HG02852 (cell line): ENCODE data around the gene GPR84.

ENCODE experiments used
- ATAC-seq: cut with Tn5 transposase; IDR thresholded peaks from one replicate; pipeline ENCODE4 v1.9.1; 2021; ENCODE audit warnings: mild to moderate bottlenecking, moderate library complexity; ENCODE audit not compliant: unreplicated experiment

Gene GPR84

GRCh38 chr12:54375259-54375579, 10.9 kb upstream of the GPR84 start:
- no peak for ATAC-seq

- no peak for ATAC-seq
Observed at GRCh38 chr12:54374562-54375258, 10.4 kb upstream of the GPR84 start.

DNA sequence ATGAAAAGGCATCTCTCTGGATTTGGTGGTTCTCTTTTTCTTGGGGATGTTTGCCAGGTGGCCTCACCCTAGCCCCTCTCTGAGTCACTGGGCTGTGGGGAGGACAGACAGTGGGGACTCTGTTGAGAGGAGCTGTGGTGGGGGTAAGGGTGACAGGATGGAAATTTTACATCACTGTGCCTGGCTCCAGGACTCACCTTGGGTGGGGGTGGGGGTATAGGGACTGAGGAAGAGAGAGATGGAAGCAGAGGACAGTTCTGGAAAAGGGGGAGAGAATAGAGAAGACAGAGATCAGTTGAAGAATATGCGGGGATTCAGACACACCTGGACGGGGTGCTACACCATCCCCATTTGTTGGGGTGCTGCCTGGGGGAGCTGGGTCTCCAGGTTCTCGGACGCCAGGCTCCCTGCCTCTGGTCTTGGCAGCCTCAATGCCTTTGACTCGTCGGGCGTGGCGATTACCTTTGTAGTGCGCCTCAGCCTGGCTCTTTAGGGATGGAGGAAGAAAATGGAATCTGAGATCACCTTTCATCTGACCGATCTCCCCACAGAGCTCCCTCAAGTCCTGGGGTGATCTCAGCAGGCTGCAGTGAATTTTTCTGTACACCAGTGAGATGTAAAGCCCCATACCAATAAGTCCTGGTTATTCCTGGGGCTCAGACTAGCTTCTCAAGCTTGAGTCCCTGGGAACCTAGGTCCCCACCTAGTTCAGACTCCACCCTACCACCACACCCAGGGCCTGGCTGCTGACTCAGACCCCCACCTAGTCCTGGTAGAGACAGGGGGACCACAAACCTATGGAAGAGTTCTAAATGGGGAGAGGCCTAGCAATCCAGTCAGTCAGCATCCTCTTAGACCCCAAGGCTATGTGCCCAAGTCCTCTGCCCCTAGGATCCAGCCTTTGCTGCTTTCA, 9.6 kb upstream of the GPR84 start:
- no peak for ATAC-seq

DNA sequence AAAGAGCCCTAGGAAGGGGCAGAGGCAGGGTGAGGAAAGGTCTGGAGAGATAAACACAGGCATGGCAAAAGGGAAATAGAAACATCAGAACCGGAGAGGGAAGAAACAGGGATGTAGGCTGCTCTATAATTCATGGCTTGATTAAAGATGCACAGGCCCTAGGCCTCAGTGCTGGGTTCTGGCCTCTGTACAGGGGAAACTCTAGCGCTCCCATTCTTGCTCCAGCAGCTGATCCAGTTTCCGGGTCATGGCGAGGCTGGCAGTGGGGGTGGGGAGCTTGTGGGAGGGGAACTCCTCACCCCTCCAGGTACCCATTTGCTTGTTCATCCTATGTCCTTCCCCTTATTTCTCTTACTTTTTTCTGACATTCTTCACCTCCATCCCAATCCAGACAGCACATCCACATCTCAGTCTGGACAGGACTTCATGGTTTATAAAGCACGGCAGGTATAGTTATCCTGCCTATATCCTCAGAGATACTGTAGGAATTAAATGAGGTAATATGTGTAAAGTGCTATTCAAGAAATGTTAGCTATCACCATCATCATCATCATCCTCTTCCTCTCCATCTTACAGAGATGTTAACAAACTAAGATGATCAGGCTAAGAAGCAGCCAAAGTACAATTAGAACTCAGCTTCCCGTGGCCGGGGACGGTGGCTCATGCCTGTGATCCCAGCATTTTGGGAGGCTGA, 8.0 kb upstream of the GPR84 start:
- ATAC-seq: no peak

DNA sequence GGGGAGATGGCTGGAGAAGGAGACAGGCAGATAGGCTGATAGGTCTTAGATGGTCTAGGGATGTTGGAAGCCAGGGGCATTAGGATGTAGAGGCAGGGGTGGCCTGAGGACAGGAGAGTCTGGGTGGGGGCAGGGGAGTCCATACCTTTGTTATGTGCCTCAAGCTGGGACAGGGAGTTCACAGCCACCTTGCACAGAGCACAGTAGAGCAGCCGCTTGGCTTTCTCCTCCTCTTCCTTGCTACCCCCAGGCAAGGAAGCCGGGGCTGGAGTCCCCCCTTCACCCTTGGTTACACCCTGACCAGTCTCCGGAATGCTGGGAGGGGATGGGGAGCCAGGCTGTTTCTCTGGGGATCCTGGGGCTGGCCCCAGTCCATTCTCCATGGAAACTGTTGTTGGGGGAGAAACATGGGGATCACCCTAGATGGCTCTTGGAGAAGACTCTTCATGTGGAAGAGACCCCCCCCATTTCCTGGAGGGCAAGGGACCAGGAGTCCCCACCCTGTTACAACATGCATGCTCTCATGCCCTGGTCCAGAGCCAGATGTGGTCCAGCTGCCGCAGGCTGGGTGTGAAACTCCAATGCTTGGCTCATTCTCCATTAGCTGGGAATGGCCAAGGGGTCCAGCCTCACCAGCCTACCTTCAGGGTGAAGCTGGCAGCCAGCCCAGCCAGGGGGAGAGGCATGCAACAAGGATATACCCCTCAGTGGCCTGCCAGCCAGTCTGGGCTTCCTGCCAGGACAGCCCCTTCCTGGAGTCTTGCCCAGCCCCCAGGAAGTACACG, 7.2 kb upstream of the GPR84 start:
- ATAC-seq: no peak

- no peak for ATAC-seq
Observed at GRCh38 chr12:54370171-54370730, 6.0 kb upstream of the GPR84 start.

DNA sequence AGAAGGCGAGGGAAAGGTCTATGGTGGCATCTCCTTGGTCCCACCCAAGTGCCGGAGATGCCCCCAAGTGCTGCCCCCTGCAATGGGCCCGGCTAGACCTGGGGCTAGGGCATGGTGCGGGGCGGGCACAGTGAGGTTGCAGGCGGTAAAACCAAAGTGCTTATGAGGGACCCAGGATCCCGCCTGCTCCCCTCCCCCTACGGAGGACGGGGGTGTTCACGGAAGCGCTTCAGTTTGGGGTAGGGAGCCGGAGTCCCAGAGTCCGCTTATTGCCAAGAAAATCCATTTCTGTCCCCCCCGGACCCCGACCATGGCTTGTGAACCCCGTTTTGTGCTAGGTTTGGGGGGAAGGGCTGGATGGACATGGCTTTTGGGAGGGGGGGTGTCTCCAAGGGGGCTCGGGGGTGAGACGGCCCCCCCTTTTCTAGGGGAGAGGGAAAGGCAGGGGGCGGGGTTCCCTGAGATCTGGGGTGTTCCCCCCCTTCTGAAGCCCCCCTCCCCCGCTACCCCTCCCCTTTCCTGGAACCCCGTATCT, 5.4 kb upstream of the GPR84 start:
- ATAC-seq: no peak

GRCh38 chr12:54368709-54369596, 4.7 kb upstream of the GPR84 start:
- peak; percentile 81 for ATAC-seq

- ATAC-seq: peak; percentile 5
Observed at GRCh38 chr12:54368025-54368708, 3.9 kb upstream of the GPR84 start.

DNA sequence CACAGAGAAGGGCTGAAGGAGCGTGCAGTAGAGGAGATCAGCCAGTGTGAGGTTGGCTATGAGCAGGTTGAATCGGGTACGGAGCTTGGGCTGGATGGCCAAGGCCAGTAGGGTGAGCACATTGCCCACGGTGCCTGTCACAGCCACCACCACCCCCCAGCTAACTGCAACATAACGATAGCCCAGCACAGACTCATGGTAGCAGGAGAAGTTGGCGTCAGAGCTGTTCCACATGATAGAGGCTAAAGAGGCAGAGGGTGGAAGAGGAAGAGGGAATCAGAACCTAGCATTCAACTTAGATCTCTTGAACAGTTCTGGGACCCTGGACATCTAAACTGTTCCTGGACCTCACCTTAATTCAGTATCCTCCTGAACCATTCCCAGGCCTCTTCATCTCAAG, 668 bp downstream of the GPR84 start:
- ATAC-seq: no peak

- no peak for ATAC-seq
Observed at GRCh38 chr12:54363047-54363446, 1.2 kb downstream of the GPR84 start.

DNA sequence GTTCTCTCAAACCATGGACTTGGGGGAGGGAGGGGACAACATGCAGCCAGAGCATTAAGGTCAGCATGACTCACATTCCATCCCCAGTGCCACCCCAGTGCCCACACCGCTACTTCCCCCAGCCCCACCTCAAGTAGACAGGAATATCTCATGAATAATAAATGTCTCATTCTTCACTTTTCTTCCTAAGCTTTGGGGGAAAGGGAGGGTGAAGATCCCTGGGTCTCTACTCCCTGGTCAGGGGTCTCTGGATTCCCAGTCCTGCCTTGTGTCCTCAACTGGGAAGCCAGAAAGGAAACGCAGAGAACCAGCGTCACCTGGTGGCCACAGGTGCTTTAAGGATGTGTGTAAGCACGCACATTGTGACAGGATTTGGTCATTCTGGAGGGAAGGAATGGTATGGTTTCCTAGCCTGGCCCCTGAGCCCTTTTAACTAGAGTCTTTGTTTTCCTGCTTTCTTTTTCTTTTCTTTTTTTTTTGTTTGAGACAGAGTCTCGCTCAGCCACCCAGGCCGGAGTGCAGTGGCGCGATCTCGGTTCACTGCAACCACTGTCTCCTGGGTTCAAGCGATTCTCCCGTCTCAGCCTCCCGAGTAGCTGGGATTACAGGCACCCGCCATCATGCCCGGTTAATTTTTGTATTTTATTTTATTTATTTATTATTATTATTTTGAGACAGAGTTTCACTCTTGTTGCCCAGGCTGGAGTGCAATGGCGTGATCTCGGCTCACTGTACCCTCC, 3.4 kb downstream of the GPR84 start:
- no peak for ATAC-seq

DNA sequence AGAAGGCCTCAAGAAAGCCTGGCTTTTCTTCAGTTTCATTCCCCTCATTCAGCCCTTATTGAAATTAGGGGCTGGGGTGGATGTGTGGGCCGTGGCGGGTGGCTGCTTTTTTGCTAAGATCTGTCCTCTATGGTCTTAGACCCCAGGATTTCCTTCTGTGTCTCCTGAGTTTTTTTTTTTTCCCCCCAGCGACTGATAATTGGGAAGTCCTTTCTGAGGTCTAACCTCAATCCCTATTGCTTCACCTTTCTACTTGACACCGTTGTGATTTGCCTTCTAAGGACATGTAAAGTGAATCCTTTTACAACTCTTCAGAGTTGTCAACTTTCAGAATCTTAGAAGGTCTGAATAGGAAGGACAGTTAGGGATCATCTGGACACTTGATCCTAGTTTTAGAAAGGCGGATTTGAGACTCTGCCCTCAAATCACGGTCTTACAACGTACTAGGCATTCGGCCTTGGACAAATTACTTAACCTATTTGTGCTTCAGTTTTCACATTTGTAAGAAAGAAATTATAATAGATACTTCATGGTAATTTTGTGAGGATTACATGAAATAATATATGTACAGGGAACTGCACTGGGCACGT, 4.4 kb downstream of the GPR84 start:
- ATAC-seq: no peak

GRCh38 chr12:54358945-54359761, 5.1 kb downstream of the GPR84 start:
- ATAC-seq: peak; percentile 99

GRCh38 chr12:54358191-54358944, 5.9 kb downstream of the GPR84 start:
- no peak for ATAC-seq

DNA sequence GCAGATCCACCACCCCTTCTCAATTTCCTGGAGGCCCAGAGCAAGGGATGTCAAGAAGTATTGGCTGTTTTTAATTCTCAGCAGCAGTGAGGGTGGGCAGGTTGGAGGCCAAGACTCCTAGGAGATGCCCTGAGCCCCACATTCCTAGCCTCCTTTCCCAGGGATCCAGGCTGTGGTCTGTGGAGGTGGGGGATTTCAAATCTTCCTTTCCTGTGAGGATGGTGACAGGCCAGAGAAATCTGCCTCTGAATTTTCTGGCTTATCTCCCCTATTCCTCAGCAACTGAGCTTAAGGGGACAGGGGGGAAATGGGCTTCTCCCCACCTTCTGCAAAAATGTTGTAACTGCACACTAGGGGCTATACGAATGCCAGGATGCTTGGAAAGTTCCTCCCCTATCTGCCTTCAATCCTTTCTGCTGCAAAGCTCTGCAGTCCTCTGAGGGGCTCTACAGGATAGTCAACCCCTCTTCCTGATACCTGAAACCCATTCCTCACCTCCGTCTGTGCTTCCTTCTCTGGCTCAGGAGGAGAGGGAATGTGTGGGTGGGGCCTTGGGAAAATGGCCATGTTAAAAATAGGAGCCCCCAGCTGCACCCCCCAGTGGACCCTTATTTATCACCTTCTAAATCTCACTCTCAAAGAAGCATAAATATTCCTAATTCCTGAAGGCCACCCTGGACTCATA, 6.6 kb downstream of the GPR84 start:
- ATAC-seq: no peak
